ENCODE measurements around the gene FOXJ2. TPM values are rescaled to one million over a fixed set of nuclear protein-coding genes. Genes with fewer than 3 reads are reported as not detected.
"Not testable (repeated sequence)": the region's sequence is repeated elsewhere in the genome, so short reads cannot be mapped to it uniquely, and the experiment has no call there.

Gene FOXJ2
- total RNA-seq (ENCODE audit: low replicate concordance), result 15.6 and 35.5 TPM in 2 replicates
- long read RNA-seq, partial matches to known transcripts, result 3 of 23 reads
- long read RNA-seq, other reads (novel, unspliced or antisense), result 20 of 23 reads

DNA sequence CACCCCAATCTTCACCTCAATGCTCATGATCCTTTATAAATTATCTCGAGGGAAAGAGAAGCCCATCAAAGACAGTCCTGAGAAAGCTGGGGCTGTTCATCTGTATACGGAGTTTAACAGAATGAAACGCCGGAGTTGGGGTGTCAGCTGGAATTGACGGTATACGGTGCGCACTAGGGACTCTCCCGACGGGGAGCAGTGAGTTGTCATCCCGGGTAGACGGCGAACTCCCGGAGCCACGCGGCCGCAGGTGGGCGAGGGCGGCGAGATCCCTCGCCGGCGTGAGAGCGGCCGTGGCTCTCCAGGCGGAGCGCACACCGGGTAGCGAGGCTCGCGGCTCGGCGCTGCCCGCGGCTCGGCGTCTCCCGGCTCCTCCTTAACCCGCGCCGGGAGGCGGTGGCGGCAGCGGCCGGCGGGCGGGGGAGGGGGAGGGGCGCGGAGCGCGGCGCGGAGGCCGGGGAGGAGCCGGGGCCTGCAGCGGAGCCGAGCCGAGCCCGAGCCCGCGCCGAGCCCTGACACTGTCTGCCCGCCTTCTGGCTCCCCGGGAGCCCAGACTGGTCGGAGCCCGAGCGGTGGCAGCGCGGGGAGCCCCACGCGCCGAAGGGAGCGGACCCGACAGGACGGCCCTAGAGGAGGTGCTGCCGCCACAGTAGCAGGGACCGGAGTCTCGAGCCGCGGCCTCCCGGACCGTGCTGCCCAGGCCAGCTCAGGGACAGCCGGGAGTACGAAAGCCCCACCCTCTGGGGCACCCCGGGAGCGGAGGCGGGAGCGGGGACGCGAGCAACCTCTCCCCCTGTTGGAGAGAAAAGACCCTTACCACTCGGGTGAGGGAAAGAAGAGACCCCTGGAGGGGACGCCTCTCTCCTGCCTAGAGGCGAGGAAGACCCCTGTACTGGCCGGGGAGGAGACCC is at the start of gene FOXJ2:
Gene FOXJ2, plus strand, starts transcription at position 475 of the 911 bp plus-strand sequence. CDS start 7,117 bp downstream, outside the sequence.
- TF ChIP-seq CTCF (conservative IDR thresholded peaks at IDR 0.05), result peak; percentile 53
- Mint-ChIP-seq H3K27ac (peak within 1 kb of the TSS; percentile 86), H3K27me3 (no peaks in the 10 kb centered on the region), H3K36me3 (peaks cover 5% of the 10 kb centered on the region), H3K4me3 (peak within 1 kb of the TSS; percentile 93), H3K9me3 (no peaks in the 10 kb centered on the region), H3K4me1 (ENCODE audit: unreplicated experiment) (peaks cover 15% of the 10 kb centered on the region)
- DNase-seq (ENCODE audit: extremely low spot score, unreplicated experiment), result peak; percentile 84

- DNase-seq (ENCODE audit: extremely low spot score, unreplicated experiment); H3K9me3 Mint-ChIP-seq; H3K36me3 Mint-ChIP-seq; H3K4me1 Mint-ChIP-seq (ENCODE audit: unreplicated experiment); H3K27me3 Mint-ChIP-seq; H3K4me3 Mint-ChIP-seq: not testable (repeated sequence)
- peak overlapping the region; percentile 91 for H3K27ac Mint-ChIP-seq
Measured at GRCh38 chr12:7983019-7983418, 49.5 kb upstream of the FOXJ2 start.

GRCh38 chr12:7983460-7983859 is 49.1 kb upstream of the FOXJ2 start:
- H3K36me3 Mint-ChIP-seq; H3K9me3 Mint-ChIP-seq; H3K4me1 Mint-ChIP-seq (ENCODE audit: unreplicated experiment); DNase-seq (ENCODE audit: extremely low spot score, unreplicated experiment); H3K4me3 Mint-ChIP-seq; H3K27me3 Mint-ChIP-seq: not testable (repeated sequence)
- peak overlapping the region; percentile 64 for H3K27ac Mint-ChIP-seq

GRCh38 chr12:7984900-7985299 is 47.6 kb upstream of the FOXJ2 start:
- no peak for TF ChIP-seq CTCF (conservative IDR thresholded peaks at IDR 0.05)
- no peak overlapping the region for H3K4me3 Mint-ChIP-seq
- H3K9me3 Mint-ChIP-seq, result peaks cover under 1% of the 10 kb centered on the region
- H3K27me3 Mint-ChIP-seq, result no peaks in the 10 kb centered on the region
- H3K4me1 Mint-ChIP-seq (ENCODE audit: unreplicated experiment), result peaks cover 3% of the 10 kb centered on the region
- H3K36me3 Mint-ChIP-seq, result peaks cover 8% of the 10 kb centered on the region
- H3K27ac Mint-ChIP-seq, result no peak overlapping the region
- no peak for DNase-seq (ENCODE audit: extremely low spot score, unreplicated experiment)

DNA sequence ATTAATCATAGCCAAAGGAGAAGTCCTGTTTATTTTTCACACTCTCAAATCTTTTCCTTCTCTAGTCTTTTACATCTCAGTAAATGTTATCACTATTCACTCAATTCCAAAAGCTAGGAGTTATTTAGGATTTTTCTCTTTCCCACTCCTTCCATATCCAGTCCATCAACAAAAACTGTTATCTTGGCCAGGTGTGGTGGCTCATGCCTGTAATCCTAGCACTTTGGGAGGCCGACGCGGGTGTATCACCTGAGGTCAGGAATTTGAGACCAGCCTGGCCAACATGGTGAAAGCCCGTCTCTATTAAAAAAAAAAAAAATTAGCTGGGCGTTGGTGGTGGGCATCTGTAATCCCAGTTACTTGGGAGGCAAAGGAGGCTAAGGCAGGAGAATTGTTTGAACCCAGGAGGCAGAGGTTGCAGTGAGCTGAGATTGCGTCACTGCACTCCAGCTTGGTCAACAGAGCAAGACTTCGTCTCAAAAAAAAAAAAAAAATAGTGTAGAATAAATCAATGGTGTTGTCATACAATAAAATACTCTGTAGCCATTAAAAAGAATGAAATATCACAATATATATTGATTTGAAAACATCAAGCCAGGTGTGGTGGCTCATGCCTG is 46.6 kb upstream of the FOXJ2 start:
- Mint-ChIP-seq H3K36me3 (peaks cover 13% of the 10 kb centered on the region), H3K27ac (peak overlapping the region; percentile 55), H3K4me3 (no peak overlapping the region), H3K27me3 (no peaks in the 10 kb centered on the region), H3K9me3 (peaks cover 4% of the 10 kb centered on the region), H3K4me1 (ENCODE audit: unreplicated experiment) (peaks cover 7% of the 10 kb centered on the region)
- DNase-seq (ENCODE audit: extremely low spot score, unreplicated experiment), result no peak
- TF ChIP-seq CTCF (conservative IDR thresholded peaks at IDR 0.05), result no peak

DNA sequence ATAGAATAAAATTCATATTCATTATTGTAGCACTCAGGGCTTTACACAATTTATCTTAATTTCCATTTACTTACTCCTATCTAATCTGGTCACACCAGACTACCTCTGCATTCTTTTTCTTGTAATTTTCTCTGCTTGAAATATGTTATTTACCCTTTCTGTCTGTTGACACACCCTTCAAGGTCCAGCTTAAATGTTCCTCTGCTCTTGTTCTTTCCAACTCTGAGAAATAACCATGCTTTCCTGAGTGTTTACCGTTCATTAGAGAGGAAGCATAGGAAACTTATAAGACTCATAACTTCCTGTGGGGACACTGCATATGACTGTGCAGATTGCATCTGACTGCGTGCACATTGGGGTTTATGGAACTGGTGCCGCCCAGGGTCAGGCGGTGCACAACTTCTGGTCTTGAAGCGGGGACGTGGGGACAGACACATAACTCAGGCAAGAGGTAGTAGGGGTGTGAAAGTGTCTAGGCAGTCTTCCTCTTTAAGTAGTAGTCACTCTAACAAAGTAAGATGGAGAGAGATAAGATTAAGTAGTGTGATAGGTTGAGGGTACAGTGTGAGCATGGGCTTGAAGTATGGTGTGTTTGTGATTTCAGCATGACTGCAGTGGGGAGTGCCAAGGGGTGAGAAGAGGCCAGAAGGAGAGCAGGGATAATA is 42.6 kb upstream of the FOXJ2 start:
- Mint-ChIP-seq H3K27ac (peak overlapping the region; percentile 88), H3K4me1 (ENCODE audit: unreplicated experiment) (peaks cover 11% of the 10 kb centered on the region), H3K36me3 (peaks cover 6% of the 10 kb centered on the region), H3K4me3 (peak overlapping the region; percentile 65), H3K9me3 (peaks cover 4% of the 10 kb centered on the region), H3K27me3 (no peaks in the 10 kb centered on the region)
- no peak for DNase-seq (ENCODE audit: extremely low spot score, unreplicated experiment)
- TF ChIP-seq CTCF (conservative IDR thresholded peaks at IDR 0.05), result no peak
